GM12878 (cell line): ENCODE measurements around the gene CYS1.

Source experiments
- CEBPB ChIP-seq, 2 experiments: fragments of 150-350 bp in 1 of 2; IDR thresholded peaks; 2 replicates each; pipeline ENCODE4 v1.6.1; 2012 to 2014; ENCODE audit warnings: low read depth in 2 of 2, low read length in 2 of 2, borderline replicate concordance in 1 of 2, inconsistent platforms in 1 of 2
- CTCF ChIP-seq, 3 experiments: IDR thresholded peaks in 2 of 3; conservative IDR thresholded peaks in 1 of 3; 2 replicates each; pipeline ENCODE4 v1.5.1; 2011; ENCODE audit warnings: low read depth in 3 of 3, low read length in 3 of 3, mild to moderate bottlenecking in 3 of 3, control low read depth in 2 of 3, moderate library complexity in 2 of 3, inconsistent platforms in 1 of 3, mixed read lengths in 1 of 3; ENCODE audit not compliant: control insufficient read depth in 2 of 3, insufficient read depth in 1 of 3; ENCODE audit errors: extremely low read depth in 1 of 3
- FOS ChIP-seq: IDR thresholded peaks from 3 replicates; pipeline ENCODE4 v1.6.1; 2011; ENCODE audit warnings: borderline replicate concordance; ENCODE audit not compliant: insufficient read length; ENCODE audit errors: extremely low read depth
- HDAC2 ChIP-seq: fragments of 200-600 bp; sonication (generic); IDR thresholded peaks from 2 replicates; pipeline ENCODE4 v1.6.1; 2017
- HDAC6 ChIP-seq: fragments of 200-600 bp; sonication (generic); IDR thresholded peaks from one replicate; pipeline ENCODE4 v1.8.0; 2017; ENCODE audit warnings: antibody characterized with exemption; ENCODE audit not compliant: unreplicated experiment
- MXI1 ChIP-seq: fragments of 150-350 bp; IDR thresholded peaks from 2 replicates; pipeline ENCODE4 v1.6.1; 2011; ENCODE audit warnings: low read depth, mild to moderate bottlenecking, inconsistent platforms, low read length, improper control_type of control experiment
- POLR2A ChIP-seq: IDR thresholded peaks from 2 replicates; pipeline ENCODE4 v1.6.1; 2011; ENCODE audit warnings: low read depth, mild to moderate bottlenecking, low read length
- ZNF384 ChIP-seq: IDR thresholded peaks from 2 replicates; pipeline ENCODE4 v1.6.1; 2012; ENCODE audit warnings: low read depth, mild to moderate bottlenecking, low read length, improper control_type of control experiment, borderline replicate concordance
- TF ChIP-seq, protein P1 (sequence below): IDR thresholded peaks from 2 replicates; pipeline ENCODE4 v1.6.1; 2012; ENCODE audit warnings: low read depth, low read length, improper control_type of control experiment

DNA sequence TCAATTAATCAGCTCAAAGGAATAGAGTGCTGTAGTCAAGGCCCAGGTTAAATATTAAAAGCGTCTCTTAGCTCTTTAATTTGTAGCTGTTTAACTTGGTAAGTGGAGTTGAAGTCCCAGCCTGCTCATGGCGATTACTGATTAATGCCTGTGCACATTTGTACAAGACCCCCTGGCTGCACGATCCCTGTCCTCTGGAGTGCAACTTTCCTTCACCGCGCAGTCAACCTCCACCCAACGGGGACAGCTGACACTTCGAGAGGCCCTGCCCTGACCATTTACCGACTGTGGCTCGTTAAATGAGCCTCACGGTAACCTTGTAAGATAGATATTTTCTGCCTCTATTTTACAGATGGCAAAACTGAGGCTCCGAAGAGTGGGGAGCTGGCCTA, 5.5 kb upstream of the CYS1 start:
- no peak for TF ChIP-seq HDAC6
- TF ChIP-seq, protein P1, sequence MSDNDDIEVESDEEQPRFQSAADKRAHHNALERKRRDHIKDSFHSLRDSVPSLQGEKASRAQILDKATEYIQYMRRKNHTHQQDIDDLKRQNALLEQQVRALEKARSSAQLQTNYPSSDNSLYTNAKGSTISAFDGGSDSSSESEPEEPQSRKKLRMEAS: no peak
- TF ChIP-seq CTCF (IDR thresholded peaks at IDR 0.05 in 2 of 3, conservative IDR thresholded peaks at IDR 0.05 in 1 of 3; ENCODE audit: control insufficient read depth in 2 of 3, extremely low read depth in 1 of 3, insufficient read depth in 1 of 3, low read depth in 3 of 3, low read length in 3 of 3): no peak
- TF ChIP-seq POLR2A: no peak
- TF ChIP-seq HDAC2: no peak
- TF ChIP-seq FOS: no peak
- TF ChIP-seq MXI1: no peak
- TF ChIP-seq ZNF384: no peak
- TF ChIP-seq CEBPB (IDR thresholded peaks at IDR 0.05; ENCODE audit: borderline replicate concordance in 1 of 2, low read depth in 2 of 2, low read length in 2 of 2): no peak
